ENCODE data around the gene MELK. TPM values are rescaled to one million over a fixed set of nuclear protein-coding genes. Genes with fewer than 3 reads are reported as not detected.
"Not testable (repeated sequence)": the region's sequence is repeated elsewhere in the genome, so short reads cannot be mapped to it uniquely, and the experiment has no call there.

Gene MELK
- total and polyA plus RNA-seq, 2 of the 13 experiments (the other 11 are each of a cell fraction or from before 2014, with no cell fraction given), result 16.7 to 50.4 TPM

GRCh38 chr9:36562801-36563200 is 9.9 kb upstream of the MELK start:
- H3K4me1 ChIP-seq (ENCODE audit: insufficient read depth, low read length), result peaks cover 17% of the 10 kb centered on the region
- in situ Hi-C loops (cut with HindIII; ENCODE audit: extremely low pct_ligation_motif_present, low pct_unique_long_range_greater_than_20kb); POLR2A ChIA-PET; ATAC-seq; H3K4me2 ChIP-seq (ENCODE audit: low read depth, low read length); H3K4me3 ChIP-seq (replicated peaks in 1 of 3; ENCODE audit: insufficient read depth in 1 of 3, low read depth in 2 of 3, low read length in 3 of 3); H3K27ac ChIP-seq (ENCODE audit: extremely low read length, insufficient read depth, low read length); H3K79me2 ChIP-seq (ENCODE audit: insufficient read depth, low read length); H2AFZ ChIP-seq (ENCODE audit: low read length); H4K20me1 ChIP-seq (ENCODE audit: insufficient read depth, low read length); CTCF ChIA-PET (ENCODE audit: low intra/inter-chr PET ratio, low total read pairs); H3K9ac ChIP-seq (ENCODE audit: insufficient read depth, low read depth, low read length); H3K9me3 ChIP-seq (ENCODE audit: low read length); FAIRE-seq; H3K27me3 ChIP-seq (ENCODE audit: control insufficient read depth in 1 of 2, insufficient read depth in 2 of 2, low read length in 2 of 2); DNase-seq (ENCODE audit: low spot score); intact Hi-C loops (cut with micrococcal nuclease; ENCODE audit: unreplicated experiment); BruUV-seq (replicated peaks); H3K36me3 ChIP-seq (replicated peaks in 1 of 2; ENCODE audit: control insufficient read depth in 1 of 2, insufficient read depth in 2 of 2, low read length in 2 of 2): not testable (repeated sequence)
- 91% methylated on average over 11 of the region's 11 CpGs for WGBS (ENCODE audit: low lambda C conversion rate)

- no peaks in the 10 kb centered on the region for H4K20me1 ChIP-seq (ENCODE audit: insufficient read depth, low read length)
- H3K4me3 ChIP-seq (replicated peaks in 1 of 3; ENCODE audit: insufficient read depth in 1 of 3, low read depth in 2 of 3, low read length in 3 of 3), result peak overlapping the region; percentile 18 to 73 (median 51); a peak in 4 of 6 replicates
- FAIRE-seq, result no peak
- intact Hi-C loops (cut with micrococcal nuclease; ENCODE audit: unreplicated experiment) (no loop called here), in situ Hi-C loops (cut with HindIII; ENCODE audit: extremely low pct_ligation_motif_present, low pct_unique_long_range_greater_than_20kb) (no loop called here)
- BruUV-seq (replicated peaks), result no TSS peak
- H3K27me3 ChIP-seq (ENCODE audit: control insufficient read depth in 1 of 2, insufficient read depth in 2 of 2, low read length in 2 of 2), result no peaks in the 10 kb centered on the region
- WGBS (ENCODE audit: low lambda C conversion rate), result 7% methylated on average over 5 of the region's 8 CpGs
- no peak overlapping the region for H3K27ac ChIP-seq (ENCODE audit: extremely low read length, insufficient read depth, low read length)
- DNase-seq (ENCODE audit: low spot score), result no peak
- H3K9ac ChIP-seq (ENCODE audit: insufficient read depth, low read depth, low read length), result peak overlapping the region; percentile 53; the same call in 1 of the 2 replicates
- H3K79me2 ChIP-seq (ENCODE audit: insufficient read depth, low read length), result no peaks in the 10 kb centered on the region
- ChIA-PET CTCF (ENCODE audit: low intra/inter-chr PET ratio, low total read pairs) (no interaction called here), POLR2A (interaction anchor here (0.8 to 1.8 kb wide), 4 partner anchors 79 to 376 kb away, joined by 3 to 5 read pairs (median 3); partner anchors contain the start of gene CLTA)
- H2AFZ ChIP-seq (ENCODE audit: low read length), result peak overlapping the region; percentile 92
- ATAC-seq, result peak; percentile 82
- H3K4me2 ChIP-seq (ENCODE audit: low read depth, low read length), result peak overlapping the region; percentile 94
- no peaks in the 10 kb centered on the region for H3K9me3 ChIP-seq (ENCODE audit: low read length)
- no peaks in the 10 kb centered on the region for H3K36me3 ChIP-seq (replicated peaks in 1 of 2; ENCODE audit: control insufficient read depth in 1 of 2, insufficient read depth in 2 of 2, low read length in 2 of 2)
- H3K4me1 ChIP-seq (ENCODE audit: insufficient read depth, low read length), result peaks cover 27% of the 10 kb centered on the region
- TF ChIP-seq BHLHE40 (IDR thresholded peaks at IDR 0.05; ENCODE audit: low read length), result no peak
- TF ChIP-seq ZNF251 (CRISPR knock-in tag; IDR thresholded peaks at IDR 0.05), result no peak
- TF ChIP-seq HNF1A (IDR thresholded peaks at IDR 0.05; ENCODE audit: low read depth), result no peak
- no peak for TF ChIP-seq HNF1A (CRISPR knock-in tag; IDR thresholded peaks at IDR 0.05; ENCODE audit: borderline replicate concordance)
- TF ChIP-seq CREBL2 (CRISPR knock-in tag; IDR thresholded peaks at IDR 0.05; ENCODE audit: borderline replicate concordance), result no peak
- no peak for TF ChIP-seq ZBTB7B (CRISPR knock-in tag; IDR thresholded peaks at IDR 0.05)
- 0 out of 2 replicates have a peak, but pooled peaks have one; percentile 15 for TF ChIP-seq ZNF501 (CRISPR knock-in tag; IDR thresholded peaks at IDR 0.05)
- no peak for TF ChIP-seq ZNF629 (CRISPR knock-in tag; conservative IDR thresholded peaks at IDR 0.05)
- no peak for TF ChIP-seq ZNF281 (CRISPR knock-in tag; IDR thresholded peaks at IDR 0.05; ENCODE audit: borderline replicate concordance)
These were observed 5.9 kb upstream of the MELK start for GRCh38 chr9:36566813-36567221.
